HCT116 (cell line): ENCODE results near the gene RCAN2. TPM values are rescaled to one million over a fixed set of nuclear protein-coding genes. Genes with fewer than 3 reads are reported as not detected.

Experiments used
- ATAC-seq: fragments of 200-7000 bp; cut with Tn5 transposase; 2 replicates; pipeline ENCODE4 v1.9.1; 2020; ENCODE audit warnings: mild to moderate bottlenecking, moderate library complexity
- BruUV-seq: library from RNA; stranded (reverse); fragments of 400-500 nt; replicated peaks from 2 replicates; lab custom pipeline; 2021; lab: Mats Ljungman, UMichigan
- CTCF ChIA-PET: fragments of 300-600 bp; sonication (Branson Sonifier 250); formaldehyde crosslinking; loops from one replicate; lab custom pipeline; 2021; ENCODE audit warnings: antibody characterized with exemption; lab: Charles Lee
- POLR2A ChIA-PET: fragments of 300-600, 350-600 bp; sonication (Branson Sonifier 250); formaldehyde crosslinking; loops from one replicate; lab custom pipeline; 2021; ENCODE audit warnings: antibody characterized with exemption; lab: Charles Lee
- RAD21 ChIA-PET, 2 experiments: fragments of 300-600 bp; sonication (Branson Sonifier 250); formaldehyde crosslinking; loops; one replicate each; lab custom pipeline; 2023; ENCODE audit warnings: low total read pairs in 2 of 2; ENCODE audit not compliant: uncharacterized antibody in 2 of 2, unreplicated experiment in 2 of 2, low non-redundant PET in 1 of 2; lab: Charles Lee
- DNase-seq: peaks from one replicate; pipeline ENCODE4 v3.0.0-alpha.2; 2010; ENCODE audit warnings: low read depth, low spot score
- H2AFZ ChIP-seq: fragments of 200-600 bp; shearing (Covaris generic), sonication (generic); 2 replicates; pipeline ENCODE4 v1.6.1; 2017; ENCODE audit warnings: low read depth, mixed run types, mixed read lengths, antibody characterized with exemption, low read length; ENCODE audit not compliant: poor library complexity, severe bottlenecking
- H3K27ac ChIP-seq: 2 replicates; pipeline ENCODE4 v1.5.1; 2012; ENCODE audit warnings: low read depth, low read length
- H3K27me3 ChIP-seq: fragments of 200-600 bp; sonication (generic); 2 replicates; pipeline ENCODE4 v1.6.1; 2016; ENCODE audit warnings: mixed run types, low read length, mixed read lengths; ENCODE audit not compliant: insufficient read depth
- H3K36me3 ChIP-seq, 2 experiments: fragments of 200-500 bp in 1 of 2; fragments of 200-600 bp in 1 of 2; sonication (Bioruptor generic) in 1 of 2; sonication (generic) in 1 of 2; 2 replicates each; pipeline versions ENCODE4 v1.5.1 to v1.6.1; 2014 to 2016; ENCODE audit warnings: low read length in 2 of 2, inconsistent platforms in 1 of 2, mixed read lengths in 1 of 2, mixed run types in 1 of 2; ENCODE audit not compliant: insufficient read depth in 2 of 2, control insufficient read depth in 1 of 2
- H3K4me1 ChIP-seq, 2 experiments: fragments of 200-600 bp in 1 of 2; sonication (generic) in 1 of 2; 2 replicates each; pipeline versions ENCODE4 v1.5.1 to v1.6.1; 2012 to 2017; ENCODE audit warnings: low read length in 2 of 2, inconsistent platforms in 1 of 2, mild to moderate bottlenecking in 1 of 2, mixed read lengths in 1 of 2, mixed run types in 1 of 2, moderate library complexity in 1 of 2; ENCODE audit not compliant: insufficient read depth in 2 of 2, control insufficient read depth in 1 of 2
- H3K4me2 ChIP-seq: fragments of 200-600 bp; sonication (generic); 2 replicates; pipeline ENCODE4 v1.6.1; 2017; ENCODE audit warnings: mixed run types, low read length, mixed read lengths
- H3K4me3 ChIP-seq, 2 experiments: fragments of 200-600 bp in 1 of 2; sonication (generic) in 1 of 2; replicated peaks in 1 of 2; 2 replicates each; pipeline ENCODE4 v1.5.1; 2011 to 2016; ENCODE audit warnings: low read length in 2 of 2, control low read depth in 1 of 2, low read depth in 1 of 2, mild to moderate bottlenecking in 1 of 2, mixed read lengths in 1 of 2, mixed run types in 1 of 2
- H3K79me2 ChIP-seq: fragments of 200-600 bp; sonication (generic); 2 replicates; pipeline ENCODE4 v1.6.1; 2017; ENCODE audit warnings: mild to moderate bottlenecking, mixed run types, low read length, moderate library complexity, mixed read lengths; ENCODE audit not compliant: insufficient read depth
- H3K9ac ChIP-seq: fragments of 200-600 bp; sonication (generic); 2 replicates; pipeline ENCODE4 v1.6.1; 2016; ENCODE audit warnings: low read length, mixed read lengths
- H3K9me2 ChIP-seq: fragments of 200-600 bp; sonication (generic), shearing (Covaris generic); 2 replicates; pipeline ENCODE4 v1.6.1; 2017; ENCODE audit warnings: mixed run types, mild to moderate bottlenecking, moderate library complexity; ENCODE audit not compliant: insufficient read depth
- H3K9me3 ChIP-seq, 2 experiments: fragments of 200-500 bp in 1 of 2; fragments of 200-600 bp in 1 of 2; sonication (Bioruptor generic) in 1 of 2; sonication (generic) in 1 of 2; 2 replicates each; pipeline ENCODE4 v1.6.1; 2014 to 2017; ENCODE audit warnings: low read length in 2 of 2, mixed read lengths in 2 of 2, inconsistent platforms in 1 of 2, low read depth in 1 of 2, mild to moderate bottlenecking in 1 of 2, mixed run types in 1 of 2, moderate library complexity in 1 of 2; ENCODE audit not compliant: control insufficient read depth in 1 of 2, insufficient read depth in 1 of 2
- H4K20me1 ChIP-seq: fragments of 200-600 bp; sonication (generic), shearing (Covaris generic); 2 replicates; pipeline ENCODE4 v1.6.1; 2017; ENCODE audit warnings: mixed run types, mild to moderate bottlenecking, moderate library complexity; ENCODE audit not compliant: insufficient read depth
- CBX3 ChIP-seq: IDR thresholded peaks from 2 replicates; pipeline ENCODE4 v1.6.1; 2012; ENCODE audit warnings: low read depth
- CEBPB ChIP-seq: IDR thresholded peaks from 2 replicates; pipeline ENCODE4 v1.6.1; 2012; ENCODE audit warnings: low read depth
- EGR1 ChIP-seq: IDR thresholded peaks from 2 replicates; pipeline ENCODE4 v1.6.1; 2012; ENCODE audit warnings: low read depth
- EZH2 ChIP-seq: fragments of 200-600 bp; sonication (generic); IDR thresholded peaks from 2 replicates; pipeline ENCODE4 v1.6.1; 2017; ENCODE audit warnings: antibody characterized with exemption, mixed run types
- EZH2phosphoT487 ChIP-seq: fragments of 200-600 bp; IDR thresholded peaks from 2 replicates; pipeline ENCODE4 v1.6.1; 2018; ENCODE audit warnings: antibody characterized with exemption, borderline replicate concordance
- FOSL1 ChIP-seq: IDR thresholded peaks from 2 replicates; pipeline ENCODE4 v1.6.1; 2012; ENCODE audit warnings: low read depth
- JUND ChIP-seq: IDR thresholded peaks from 2 replicates; pipeline ENCODE4 v1.6.1; 2012
- POLR2A ChIP-seq: IDR thresholded peaks from 2 replicates; pipeline ENCODE4 v1.7.0; 2011; ENCODE audit warnings: borderline replicate concordance; ENCODE audit not compliant: insufficient read depth, insufficient read length; ENCODE audit errors: extremely low read depth
- RAD21 ChIP-seq: IDR thresholded peaks from 2 replicates; pipeline ENCODE4 v1.6.1; 2012; ENCODE audit warnings: low read depth, mild to moderate bottlenecking
- REST ChIP-seq: IDR thresholded peaks from 2 replicates; pipeline ENCODE4 v1.6.1; 2012; ENCODE audit warnings: low read depth
- SIN3A ChIP-seq: IDR thresholded peaks from 2 replicates; pipeline ENCODE4 v1.6.1; 2012; ENCODE audit warnings: low read depth
- SRF ChIP-seq: IDR thresholded peaks from 2 replicates; pipeline ENCODE4 v1.6.1; 2012; ENCODE audit warnings: low read depth
- TCF7L2 ChIP-seq: IDR thresholded peaks from 2 replicates; pipeline ENCODE4 v1.7.0; 2011; ENCODE audit warnings: borderline replicate concordance, inconsistent platforms; ENCODE audit not compliant: insufficient read depth, insufficient read length; ENCODE audit errors: extremely low read depth
- YY1 ChIP-seq: IDR thresholded peaks from 2 replicates; pipeline ENCODE4 v1.6.1; 2011; ENCODE audit warnings: low read length, low read depth, moderate library complexity, mild to moderate bottlenecking; ENCODE audit not compliant: insufficient replicate concordance; ENCODE audit errors: extremely low read depth
- ZFX ChIP-seq: fragments of 450-650 bp; IDR thresholded peaks from 2 replicates; pipeline ENCODE4 v1.6.1; 2017
- ZNF274 ChIP-seq: fragments of 200-500 bp; sonication (Bioruptor generic); IDR thresholded peaks from 2 replicates; pipeline ENCODE4 v1.6.1; 2014; ENCODE audit warnings: mild to moderate bottlenecking, low read depth, low read length, inconsistent platforms
- intact Hi-C: fragments of 100-400 bp; cut with micrococcal nuclease; formaldehyde crosslinking; loops from 2 replicates; pipeline ENCODE4 v1.10.0; 2022
- total RNA-seq: library from RNA; stranded (reverse); gene quantifications from one replicate; pipeline ENCODE4 v1.2.1, GENCODE V29; 2021; ENCODE audit not compliant: unreplicated experiment

RCAN2 gene
- total RNA-seq, 1 experiment from 2014 or later, result 0.57 TPM

DNA sequence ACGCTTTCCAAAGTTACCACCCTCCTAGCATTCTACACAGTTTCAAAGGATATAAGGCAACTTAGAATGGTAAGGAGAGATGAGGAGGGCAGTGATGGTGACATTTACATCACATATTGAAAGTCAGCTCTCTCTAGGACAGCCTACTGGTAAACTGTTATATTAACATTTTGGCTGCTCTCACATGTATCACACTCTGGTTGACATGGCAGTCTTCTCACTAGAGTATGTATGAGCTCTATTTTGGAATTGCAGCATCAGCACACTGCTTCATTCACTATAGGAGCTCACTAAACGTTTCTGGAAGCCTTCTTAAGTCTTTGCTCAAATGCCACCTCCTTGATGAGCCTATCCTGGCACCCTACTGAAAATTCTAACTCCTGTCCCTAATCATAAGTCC is 184.8 kb downstream of the RCAN2 start:
- Histone ChIP-seq H3K27me3 (no peaks in the 10 kb centered on the region), H3K4me3 (no peak overlapping the region), H2AFZ (no peak overlapping the region), H3K27ac (no peak overlapping the region), H3K9ac (no peak overlapping the region), H3K9me3 (no peaks in the 10 kb centered on the region), H3K36me3 (no peaks in the 10 kb centered on the region), H4K20me1 (no peaks in the 10 kb centered on the region), H3K4me2 (no peak overlapping the region), H3K79me2 (no peaks in the 10 kb centered on the region), H3K9me2 (no peaks in the 10 kb centered on the region), H3K4me1 (no peaks in the 10 kb centered on the region)
- DNase-seq (no peak), ATAC-seq (no peak)
- TF ChIP-seq TCF7L2 (no peak), CEBPB (no peak), SIN3A (no peak), CBX3 (no peak), ZFX (no peak), RAD21 (no peak), REST (no peak), ZNF274 (no peak), FOSL1 (no peak), POLR2A (no peak), EGR1 (no peak), YY1 (no peak), EZH2phosphoT487 (no peak), JUND (no peak), EZH2 (no peak), SRF (no peak)
- ChIA-PET RAD21 (no interaction called here), POLR2A (no interaction called here), CTCF (no interaction called here)
- intact Hi-C loops, result no loop called here
- BruUV-seq, result no TSS peak
